Measurements from ENCODE around the gene CDT1. TPM values are rescaled to one million over a fixed set of nuclear protein-coding genes. Genes with fewer than 3 reads are reported as not detected.

CDT1 gene
- total RNA-seq, 2 donors from 2014 or later, result 0.71 TPM; not detected in 1

DNA sequence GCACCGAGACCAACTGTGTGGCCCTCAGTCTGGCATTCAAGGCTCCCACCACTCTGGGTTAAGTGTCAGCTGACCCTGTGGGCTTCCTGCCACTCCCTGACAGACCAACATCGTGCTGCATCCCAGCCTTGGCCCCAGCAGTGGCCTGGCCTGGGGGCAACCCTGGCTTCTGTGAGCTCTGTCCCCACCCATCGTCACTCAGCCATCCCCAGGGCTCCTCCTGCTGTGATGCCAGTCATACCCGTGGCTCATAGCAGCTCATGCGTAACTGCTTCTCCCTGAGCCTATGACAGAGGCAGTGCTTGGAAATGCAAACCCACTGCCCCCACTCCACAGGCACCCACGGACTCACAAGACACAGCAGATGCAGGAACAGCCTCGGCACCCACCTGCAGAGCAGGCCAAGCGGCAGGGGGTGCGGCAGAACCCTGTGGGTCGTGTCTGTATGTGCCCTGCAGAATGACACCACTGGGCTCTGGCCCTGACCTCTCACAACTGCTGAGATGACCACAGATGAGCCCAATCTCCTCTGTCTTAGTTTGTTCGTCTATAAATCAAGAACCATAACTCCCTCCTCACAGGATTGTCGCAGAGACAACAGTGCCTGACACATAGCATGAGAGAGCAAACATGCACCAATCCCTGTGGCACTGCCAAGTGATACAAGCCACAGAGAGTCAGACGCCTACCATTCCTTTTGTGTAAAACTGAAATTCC, 45.2 kb upstream of the CDT1 start:
- no peak for TF ChIP-seq CTCF (IDR thresholded peaks at IDR 0.05)
- Histone ChIP-seq H3K4me3 (no peak overlapping the region), H3K36me3 (no peaks in the 10 kb centered on the region), H3K27me3 (replicated peaks; ENCODE audit: insufficient read depth) (no peaks in the 10 kb centered on the region), H3K27ac (no peak overlapping the region), H3K4me1 (ENCODE audit: control insufficient read depth in 1 of 2, low read depth in 2 of 2) (no peaks in the 10 kb centered on the region), H3K9me3 (no peaks in the 10 kb centered on the region)
- ATAC-seq (ENCODE audit: insufficient number of reproducible peaks, low FRiP score, low read depth) (no peak), DNase-seq (ENCODE audit: low spot score) (no peak)

DNA sequence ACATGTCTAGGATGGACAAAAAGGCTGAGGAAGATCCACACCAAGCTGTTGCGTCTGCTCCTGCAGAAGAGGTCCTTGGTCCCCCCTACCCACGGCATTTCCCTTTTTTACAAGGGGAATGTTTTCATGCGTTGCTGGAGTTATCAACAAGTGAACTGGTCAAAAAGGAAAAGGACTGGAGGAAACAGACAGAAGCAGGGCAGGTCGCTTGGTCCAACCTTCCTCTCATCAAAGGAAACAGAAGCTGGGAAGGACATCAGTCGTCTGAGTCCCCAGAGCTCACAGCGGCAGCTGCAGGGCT, 44.7 kb upstream of the CDT1 start:
- TF ChIP-seq CTCF (IDR thresholded peaks at IDR 0.05), result no peak
- no peaks in the 10 kb centered on the region for H3K36me3 ChIP-seq
- DNase-seq (ENCODE audit: low spot score) (no peak), ATAC-seq (ENCODE audit: insufficient number of reproducible peaks, low FRiP score, low read depth) (no peak)
- no peak overlapping the region for H3K4me3 ChIP-seq
- no peaks in the 10 kb centered on the region for H3K9me3 ChIP-seq
- H3K27me3 ChIP-seq (replicated peaks; ENCODE audit: insufficient read depth), result no peaks in the 10 kb centered on the region
- no peak overlapping the region for H3K27ac ChIP-seq
- no peaks in the 10 kb centered on the region for H3K4me1 ChIP-seq (ENCODE audit: control insufficient read depth in 1 of 2, low read depth in 2 of 2)

DNA sequence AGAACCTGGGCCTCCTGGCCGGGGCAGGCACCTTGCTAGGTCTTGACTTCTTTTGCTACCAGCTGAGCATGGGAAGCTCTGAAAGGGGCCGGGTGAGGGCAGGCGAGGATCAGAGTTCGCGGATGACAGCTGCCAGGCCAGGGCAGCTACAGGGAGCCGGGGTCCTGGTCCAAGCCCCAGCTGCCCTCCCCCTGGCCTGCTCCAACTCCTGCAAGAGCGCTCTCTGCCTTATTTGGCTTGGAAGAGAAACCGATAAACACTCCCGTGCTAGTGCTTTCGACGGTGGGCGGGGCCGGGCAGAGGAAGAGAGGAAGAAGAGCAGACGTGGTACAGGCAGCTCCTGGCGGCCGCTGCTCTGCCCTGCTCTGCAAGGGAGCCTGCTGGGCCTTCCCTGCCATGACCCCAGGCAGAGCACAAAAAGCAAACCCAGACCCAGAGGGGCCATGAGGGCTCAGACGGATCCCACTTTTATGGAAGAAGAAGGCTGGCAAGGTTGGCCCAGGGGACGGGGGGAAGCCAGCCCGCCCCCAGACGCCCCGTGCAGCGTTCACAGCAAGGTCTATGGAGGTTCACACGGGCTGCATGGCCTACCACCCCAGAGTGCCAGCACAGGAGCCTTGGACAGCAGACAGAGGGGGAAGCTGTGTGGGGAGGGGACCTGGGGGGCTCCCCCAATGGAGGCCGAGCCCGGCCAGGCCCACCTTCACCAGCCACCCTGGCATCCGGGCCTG, 44.2 kb upstream of the CDT1 start:
- TF ChIP-seq CTCF (IDR thresholded peaks at IDR 0.05), result no peak
- no peaks in the 10 kb centered on the region for H3K36me3 ChIP-seq
- H3K4me1 ChIP-seq (ENCODE audit: control insufficient read depth in 1 of 2, low read depth in 2 of 2), result no peaks in the 10 kb centered on the region
- no peak overlapping the region for H3K27ac ChIP-seq
- no peak for ATAC-seq (ENCODE audit: insufficient number of reproducible peaks, low FRiP score, low read depth)
- H3K9me3 ChIP-seq, result no peaks in the 10 kb centered on the region
- no peak overlapping the region for H3K4me3 ChIP-seq
- no peaks in the 10 kb centered on the region for H3K27me3 ChIP-seq (replicated peaks; ENCODE audit: insufficient read depth)
- no peak for DNase-seq (ENCODE audit: low spot score)

- no peak for TF ChIP-seq CTCF (IDR thresholded peaks at IDR 0.05)
- DNase-seq (ENCODE audit: low spot score) (no peak), ATAC-seq (ENCODE audit: insufficient number of reproducible peaks, low FRiP score, low read depth) (no peak)
- Histone ChIP-seq H3K4me3 (no peak overlapping the region), H3K36me3 (no peaks in the 10 kb centered on the region), H3K27me3 (replicated peaks; ENCODE audit: insufficient read depth) (no peaks in the 10 kb centered on the region), H3K27ac (no peak overlapping the region), H3K4me1 (ENCODE audit: control insufficient read depth in 1 of 2, low read depth in 2 of 2) (no peaks in the 10 kb centered on the region), H3K9me3 (no peaks in the 10 kb centered on the region)
Observed at GRCh38 chr16:88759976-88760350, 43.6 kb upstream of the CDT1 start.

DNA sequence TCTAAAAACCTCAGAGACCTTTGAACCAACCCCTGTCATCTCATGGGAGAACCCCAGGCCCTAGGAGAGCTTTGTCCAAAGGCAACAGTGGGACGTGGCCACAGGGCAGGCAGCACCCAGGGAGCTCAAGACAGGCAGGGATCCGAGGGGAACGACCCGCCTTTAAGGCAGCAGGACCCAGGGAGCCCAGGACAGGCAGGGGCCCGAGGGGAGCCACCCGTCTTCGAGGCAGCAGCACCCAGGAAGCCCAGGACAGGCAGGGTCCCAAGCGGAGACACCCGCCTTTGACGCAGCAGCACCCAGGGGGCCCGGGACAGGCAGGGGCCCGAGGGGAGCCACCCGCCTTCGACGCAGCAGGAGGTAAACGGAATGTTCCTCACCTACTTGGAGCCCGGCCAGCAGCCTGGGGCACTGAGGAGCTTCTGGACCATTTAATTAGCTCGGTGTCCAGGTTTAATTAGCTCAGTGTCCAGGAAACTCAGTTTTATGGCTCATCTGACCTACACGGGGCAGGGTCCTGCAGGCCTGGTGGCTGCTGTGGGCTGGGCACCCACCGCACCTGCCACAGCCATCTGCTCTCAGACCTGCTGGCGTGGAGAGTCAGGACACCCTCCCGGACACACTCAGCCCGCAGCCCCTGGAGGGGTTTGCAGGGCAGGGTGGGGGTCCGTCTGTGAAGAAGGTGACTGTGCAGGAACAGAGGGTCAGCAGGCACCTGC, 43.0 kb upstream of the CDT1 start:
- Histone ChIP-seq H3K4me3 (no peak overlapping the region), H3K36me3 (no peaks in the 10 kb centered on the region), H3K27me3 (replicated peaks; ENCODE audit: insufficient read depth) (no peaks in the 10 kb centered on the region), H3K4me1 (ENCODE audit: control insufficient read depth in 1 of 2, low read depth in 2 of 2) (no peaks in the 10 kb centered on the region), H3K9me3 (no peaks in the 10 kb centered on the region), H3K27ac (no peak overlapping the region)
- no peak for TF ChIP-seq CTCF (IDR thresholded peaks at IDR 0.05)
- DNase-seq (ENCODE audit: low spot score) (no peak), ATAC-seq (ENCODE audit: insufficient number of reproducible peaks, low FRiP score, low read depth) (no peak)

Data from thoracic aorta (tissue), 2 donors.